Tibial artery (tissue), 4 donors: Measurements from ENCODE around the gene ZDHHC16.
A peak's percentile ranks its signal among the peaks of the same experiment; 100 is the strongest.

ENCODE experiments used
- DNase-seq, 2 donors: peaks; one replicate each; pipeline ENCODE4 v3.0.0-alpha.2; 2019
- H3K27ac ChIP-seq, 2 donors: fragments of 200-600 bp; sonication (generic) in 1 of 2; 1 replicate in 1 of 2; 2 replicates in 1 of 2; pipeline ENCODE4 v1.5.1; 2018 to 2019; ENCODE audit warnings: mild to moderate bottlenecking in 1 of 2
- H3K27me3 ChIP-seq, 2 donors: fragments of 200-600 bp; sonication (generic) in 1 of 2; one replicate each; pipeline versions ENCODE4 v1.5.1 to v1.6.0; 2016 to 2019
- H3K36me3 ChIP-seq, 3 donors: fragments of 200-600 bp; sonication (generic) in 2 of 3; one replicate each; pipeline ENCODE4 v1.5.1; 2016 to 2019; ENCODE audit warnings: mild to moderate bottlenecking in 2 of 3
- H3K4me1 ChIP-seq, 4 donors: fragments of 200-600 bp; sonication (generic) in 2 of 4; 1 replicate in 3 of 4; 2 replicates in 1 of 4; pipeline ENCODE4 v1.5.1; 2016 to 2019
- H3K4me3 ChIP-seq, 2 donors: fragments of 200-600 bp; sonication (generic) in 1 of 2; 1 replicate in 1 of 2; 2 replicates in 1 of 2; pipeline ENCODE4 v1.5.1; 2018 to 2019; ENCODE audit warnings: mild to moderate bottlenecking in 2 of 2
- H3K9me3 ChIP-seq, 3 donors: fragments of 200-600 bp; sonication (generic) in 1 of 3; one replicate each; pipeline ENCODE4 v1.5.1; 2016 to 2019
- CTCF ChIP-seq, 2 experiments: fragments of 200-600 bp in 1 of 2; fragments of 450-650 bp in 1 of 2; IDR thresholded peaks; one replicate each; pipeline ENCODE4 v1.5.1; 2017 to 2019; ENCODE audit warnings: antibody characterized with exemption in 2 of 2, mild to moderate bottlenecking in 1 of 2, moderate library complexity in 1 of 2
- intact Hi-C: fragments of 100-400 bp; cut with DNase I; formaldehyde crosslinking; loops from one replicate; pipeline ENCODE4 v1.15.0; 2023; ENCODE audit warnings: low total_unique reads

ZDHHC16 gene

GRCh38 chr10:97462309-97462708, 16.3 kb downstream of the ZDHHC16 start:
- Histone ChIP-seq H3K9me3 (no peaks in the 10 kb centered on the region), H3K27me3 (no peaks in the 10 kb centered on the region), H3K4me1 (no peaks in the 10 kb centered on the region), H3K36me3 (peaks cover 85 to 99% (median 94%) of the 10 kb centered on the region in 3 donors), H3K27ac (no peak overlapping the region), H3K4me3 (no peak overlapping the region)
- DNase-seq = no peak
- no peak for TF ChIP-seq CTCF (IDR thresholded peaks at IDR 0.05)
- intact Hi-C loops = loop anchor here (5.0 kb wide), 1 partner anchor 90 kb away; no protein-coding TSS in a partner anchor

GRCh38 chr10:97463363-97464132, 17.6 kb downstream of the ZDHHC16 start:
- intact Hi-C loops = loop anchor here (5.0 kb wide), 1 partner anchor 89 kb away; no protein-coding TSS in a partner anchor
- TF ChIP-seq CTCF (IDR thresholded peaks at IDR 0.05) = peak; percentile 84 to 87
- peaks cover 85 to 100% (median 95%) of the 10 kb centered on the region in 3 donors for H3K36me3 ChIP-seq
- H3K4me3 ChIP-seq = no peak overlapping the region
- DNase-seq = no peak
- H3K27me3 ChIP-seq = no peaks in the 10 kb centered on the region
- H3K4me1 ChIP-seq = no peaks in the 10 kb centered on the region
- H3K27ac ChIP-seq = peak overlapping the region; percentile 3 to 34
- no peaks in the 10 kb centered on the region for H3K9me3 ChIP-seq

- no peaks in the 10 kb centered on the region for H3K4me1 ChIP-seq
- no peaks in the 10 kb centered on the region for H3K27me3 ChIP-seq
- H3K27ac ChIP-seq = peak overlapping the region; percentile 3 to 34
- TF ChIP-seq CTCF (IDR thresholded peaks at IDR 0.05) = no peak
- H3K36me3 ChIP-seq = peaks cover 85 to 100% (median 95%) of the 10 kb centered on the region in 3 donors
- DNase-seq = no peak
- intact Hi-C loops = loop anchor here (5.0 kb wide), 1 partner anchor 88 kb away; no protein-coding TSS in a partner anchor
- no peak overlapping the region for H3K4me3 ChIP-seq
- H3K9me3 ChIP-seq = no peaks in the 10 kb centered on the region
Observed at GRCh38 chr10:97464226-97464625, 18.3 kb downstream of the ZDHHC16 start.

GRCh38 chr10:97465982-97466381, 20.0 kb downstream of the ZDHHC16 start:
- intact Hi-C loops = no loop called here

GRCh38 chr10:97466755-97467154, 20.8 kb downstream of the ZDHHC16 start:
- Histone ChIP-seq H3K36me3 (peaks cover 76 to 100% (median 94%) of the 10 kb centered on the region in 3 donors), H3K27ac (no peak overlapping the region), H3K4me3 (no peak overlapping the region), H3K9me3 (no peaks in the 10 kb centered on the region), H3K27me3 (no peaks in the 10 kb centered on the region), H3K4me1 (no peaks in the 10 kb centered on the region)
- intact Hi-C loops = no loop called here
- TF ChIP-seq CTCF (IDR thresholded peaks at IDR 0.05) = no peak
- DNase-seq = no peak

More at GRCh38 chr10:97465982-97466381, 20.0 kb downstream of the ZDHHC16 start:
- Histone ChIP-seq H3K9me3 (no peaks in the 10 kb centered on the region), H3K4me1 (no peaks in the 10 kb centered on the region), H3K27me3 (no peaks in the 10 kb centered on the region), H3K27ac (no peak overlapping the region), H3K4me3 (no peak overlapping the region), H3K36me3 (peaks cover 84 to 100% (median 95%) of the 10 kb centered on the region in 3 donors)
- TF ChIP-seq CTCF (IDR thresholded peaks at IDR 0.05) = no peak
- DNase-seq = no peak
